Uterus (tissue), 2 donors: ENCODE results near the gene HIVEP3.

Source experiments
- CTCF ChIP-seq, 4 experiments: fragments of 200-600 bp in 2 of 4; fragments of 450-650 bp in 2 of 4; sonication (generic) in 2 of 4; IDR thresholded peaks; one replicate each; pipeline ENCODE4 v1.5.1; 2016 to 2019; ENCODE audit warnings: antibody characterized with exemption in 4 of 4, mild to moderate bottlenecking in 2 of 4, moderate library complexity in 1 of 4
- POLR2A ChIP-seq, 2 donors: fragments of 450-650 bp; IDR thresholded peaks; one replicate each; pipeline ENCODE4 v1.6.1; 2016; ENCODE audit warnings: antibody characterized with exemption in 2 of 2, mild to moderate bottlenecking in 1 of 2, moderate library complexity in 1 of 2

GRCh38 chr1:41598325-41598724 is 320.4 kb downstream of the HIVEP3 start:
- no peak for TF ChIP-seq CTCF (IDR thresholded peaks at IDR 0.05)
- no peak for TF ChIP-seq POLR2A (IDR thresholded peaks at IDR 0.05)
